GM21447 (cell line): ENCODE measurements around the gene TULP4.

Source experiments
- ATAC-seq: cut with Tn5 transposase; IDR thresholded peaks from one replicate; pipeline ENCODE4 v1.9.1; 2021; ENCODE audit not compliant: unreplicated experiment

Gene TULP4

GRCh38 chr6:158414851-158415262, 102.6 kb downstream of the TULP4 start:
- ATAC-seq: no peak

- no peak for ATAC-seq
These were observed 103.4 kb downstream of the TULP4 start for GRCh38 chr6:158415666-158416065.

- ATAC-seq: no peak
These were observed 104.9 kb downstream of the TULP4 start for GRCh38 chr6:158416883-158417759.

- no peak for ATAC-seq
These were observed 105.5 kb downstream of the TULP4 start for GRCh38 chr6:158417760-158418098.

- ATAC-seq: no peak
These were observed 106.2 kb downstream of the TULP4 start for GRCh38 chr6:158418501-158418900.

- ATAC-seq: no peak
These were observed 107.2 kb downstream of the TULP4 start for GRCh38 chr6:158419339-158419909.

- no peak for ATAC-seq
These were observed 109.1 kb downstream of the TULP4 start for GRCh38 chr6:158421381-158421780.

- no peak for ATAC-seq
These were observed 110.5 kb downstream of the TULP4 start for GRCh38 chr6:158422629-158423238.

GRCh38 chr6:158431036-158431435, 118.8 kb downstream of the TULP4 start:
- no peak for ATAC-seq

- no peak for ATAC-seq
These were observed 119.3 kb downstream of the TULP4 start for GRCh38 chr6:158431560-158431959.

- no peak for ATAC-seq
These were observed 125.3 kb downstream of the TULP4 start for GRCh38 chr6:158437571-158437970.

- ATAC-seq: no peak
These were observed 126.0 kb downstream of the TULP4 start for GRCh38 chr6:158438226-158438625.

- ATAC-seq: peak; percentile 97
These were observed 127.0 kb downstream of the TULP4 start for GRCh38 chr6:158439255-158439654.

GRCh38 chr6:158441716-158442215, 129.5 kb downstream of the TULP4 start:
- no peak for ATAC-seq

- no peak for ATAC-seq
These were observed 130.0 kb downstream of the TULP4 start for GRCh38 chr6:158442306-158442705.

- ATAC-seq: no peak
These were observed 133.3 kb downstream of the TULP4 start for GRCh38 chr6:158445426-158446085.

- no peak for ATAC-seq
These were observed 136.6 kb downstream of the TULP4 start for GRCh38 chr6:158448856-158449255.

GRCh38 chr6:158452191-158452590, 139.9 kb downstream of the TULP4 start:
- ATAC-seq: no peak

GRCh38 chr6:158457131-158457530, 144.9 kb downstream of the TULP4 start:
- no peak for ATAC-seq

- no peak for ATAC-seq
These were observed 145.5 kb downstream of the TULP4 start for GRCh38 chr6:158457616-158458278.

GRCh38 chr6:158459726-158460125, 147.5 kb downstream of the TULP4 start:
- no peak for ATAC-seq
